HG03139 (cell line): Measurements from ENCODE around the gene CRHR1.

Experiments
- ATAC-seq: cut with Tn5 transposase; IDR thresholded peaks from one replicate; pipeline ENCODE4 v1.9.1; 2021; ENCODE audit not compliant: unreplicated experiment

CRHR1 gene

GRCh38 chr17:45818699-45819098, 34.6 kb downstream of the CRHR1 start:
- ATAC-seq, result no peak

- no peak for ATAC-seq
Observed at GRCh38 chr17:45819632-45820031, 35.5 kb downstream of the CRHR1 start.

- no peak for ATAC-seq
Observed at GRCh38 chr17:45820052-45820780, 36.1 kb downstream of the CRHR1 start.

GRCh38 chr17:45821147-45821546, 37.0 kb downstream of the CRHR1 start:
- no peak for ATAC-seq

DNA sequence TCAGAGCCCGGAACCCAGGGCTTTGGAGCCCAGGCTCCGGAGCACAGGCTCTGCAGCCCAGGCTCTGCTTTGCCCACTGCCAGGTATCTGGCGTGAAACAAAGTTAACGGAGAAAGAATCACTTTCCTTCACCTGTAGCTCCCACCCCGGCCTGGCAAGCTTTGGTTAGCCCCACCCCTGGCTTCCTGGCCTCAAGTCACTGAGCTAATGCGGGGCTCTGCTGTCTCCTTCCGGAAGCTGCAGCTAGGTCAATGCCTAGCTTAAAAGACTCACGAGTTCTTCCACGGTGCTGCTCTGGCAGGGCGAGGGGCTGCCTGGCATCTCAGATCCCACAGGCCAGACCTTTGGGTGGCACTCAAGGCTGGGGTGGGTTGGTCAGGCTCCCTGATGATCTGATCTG, 39.5 kb downstream of the CRHR1 start:
- ATAC-seq, result no peak

DNA sequence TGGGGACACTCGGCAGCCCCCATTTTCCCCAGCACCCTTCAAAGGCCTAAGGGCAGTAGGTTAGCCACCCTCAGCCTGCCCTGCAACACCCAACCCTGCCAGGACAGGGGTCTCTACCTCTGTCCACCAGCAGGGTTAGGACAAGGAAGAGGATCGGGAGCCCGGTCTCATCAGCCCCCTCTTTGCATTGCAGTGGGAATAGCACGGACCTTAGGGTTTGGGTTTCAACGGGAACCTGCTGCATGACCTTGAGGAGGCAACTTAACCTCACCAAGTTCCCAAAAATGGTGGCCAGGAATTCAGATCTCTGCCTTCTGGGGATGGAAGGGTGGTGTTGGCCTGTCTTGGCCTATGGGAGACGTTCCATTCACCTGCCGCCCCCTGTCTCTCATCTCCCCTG, 40.4 kb downstream of the CRHR1 start:
- no peak for ATAC-seq

DNA sequence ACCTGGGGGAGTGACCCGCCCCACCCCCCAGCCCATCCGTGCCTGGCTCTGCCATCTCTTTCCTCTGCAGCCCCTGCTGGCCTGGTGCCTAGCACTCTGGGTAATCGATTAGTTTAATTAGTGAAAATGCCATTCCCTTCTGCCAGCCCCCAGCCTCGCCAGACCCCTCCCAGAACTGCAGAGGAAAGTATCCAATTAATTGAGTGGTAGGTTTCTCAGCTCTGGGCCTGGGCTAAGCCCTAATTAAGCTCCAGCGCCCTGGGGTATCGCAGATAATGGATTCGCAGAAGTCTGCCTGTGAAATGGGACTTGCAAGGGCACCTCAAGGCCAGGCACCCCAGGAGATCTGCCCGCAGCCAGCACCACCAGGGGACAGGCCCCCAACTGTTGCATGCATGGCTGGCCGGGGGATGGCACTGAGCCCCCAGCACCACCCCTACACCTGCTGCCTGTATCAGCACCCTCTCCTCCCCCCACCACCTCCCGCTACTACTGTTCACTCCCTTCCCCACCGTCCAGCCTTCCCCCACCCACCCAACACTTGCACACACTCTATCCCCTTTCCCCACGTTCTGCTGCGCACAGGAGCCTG, 40.9 kb downstream of the CRHR1 start:
- ATAC-seq, result no peak

DNA sequence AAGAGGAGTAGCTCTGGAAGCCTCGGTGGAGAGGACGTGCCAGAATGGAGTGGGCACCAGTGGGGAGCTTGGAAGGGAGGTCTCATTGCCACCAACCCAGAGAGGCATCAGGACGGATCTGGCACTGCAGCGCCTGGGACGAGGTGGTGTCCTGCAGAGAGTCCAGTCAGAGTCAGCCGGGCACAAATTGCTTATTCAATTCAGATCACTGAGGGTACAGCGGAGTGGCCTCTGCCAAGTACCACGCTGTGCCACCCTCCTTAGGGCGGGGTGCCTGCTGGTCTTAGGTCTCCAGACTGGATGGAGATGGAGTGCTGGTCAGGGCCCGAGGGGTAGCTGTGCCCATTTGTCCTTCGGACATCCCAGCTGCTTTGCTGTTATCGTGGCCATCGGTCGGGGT, 41.7 kb downstream of the CRHR1 start:
- no peak for ATAC-seq

DNA sequence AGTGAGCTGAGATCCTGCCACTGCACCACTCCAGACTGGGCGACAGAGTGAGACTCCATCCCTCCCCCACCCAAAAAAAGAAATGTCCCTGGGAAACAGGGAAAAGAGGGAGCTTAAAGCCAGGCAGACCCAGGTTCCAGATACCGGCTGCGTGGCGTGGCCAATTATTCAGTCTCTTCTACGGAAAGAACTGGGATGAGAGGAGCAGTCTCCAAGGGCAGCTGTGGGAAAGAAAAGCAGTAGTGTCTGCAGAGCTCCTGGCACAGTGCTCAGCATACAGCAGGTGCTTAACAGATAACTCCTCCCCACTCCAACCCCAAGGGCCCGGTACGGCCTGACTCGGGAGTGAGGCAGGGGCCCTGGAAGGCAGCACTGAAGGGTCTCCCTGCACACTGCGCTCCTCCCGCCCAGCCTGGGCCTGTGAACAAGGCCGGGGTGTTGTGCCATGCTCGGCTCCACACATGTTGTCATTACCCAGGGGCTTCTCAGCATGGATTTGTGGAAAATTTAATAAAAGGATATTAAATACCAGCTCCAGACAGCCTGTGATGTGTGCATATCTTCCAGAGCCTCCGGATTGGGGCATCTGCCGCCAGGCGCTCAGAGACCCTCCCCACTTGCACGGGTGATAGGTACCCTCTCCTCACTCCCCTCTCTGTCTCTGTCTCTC, 42.9 kb downstream of the CRHR1 start:
- no peak for ATAC-seq

- ATAC-seq, result no peak
Observed at GRCh38 chr17:45828171-45828570, 44.1 kb downstream of the CRHR1 start.

GRCh38 chr17:45828582-45829133, 44.5 kb downstream of the CRHR1 start:
- ATAC-seq, result no peak

- ATAC-seq, result no peak
Observed at GRCh38 chr17:45833920-45834319, 49.8 kb downstream of the CRHR1 start.

GRCh38 chr17:45834471-45835396, 50.6 kb downstream of the CRHR1 start:
- ATAC-seq, result no peak

GRCh38 chr17:45835481-45835880, 51.4 kb downstream of the CRHR1 start:
- no peak for ATAC-seq

GRCh38 chr17:45836047-45837044, 52.2 kb downstream of the CRHR1 start:
- no peak for ATAC-seq

- ATAC-seq, result no peak
Observed at GRCh38 chr17:45837187-45837586, 53.1 kb downstream of the CRHR1 start.

DNA sequence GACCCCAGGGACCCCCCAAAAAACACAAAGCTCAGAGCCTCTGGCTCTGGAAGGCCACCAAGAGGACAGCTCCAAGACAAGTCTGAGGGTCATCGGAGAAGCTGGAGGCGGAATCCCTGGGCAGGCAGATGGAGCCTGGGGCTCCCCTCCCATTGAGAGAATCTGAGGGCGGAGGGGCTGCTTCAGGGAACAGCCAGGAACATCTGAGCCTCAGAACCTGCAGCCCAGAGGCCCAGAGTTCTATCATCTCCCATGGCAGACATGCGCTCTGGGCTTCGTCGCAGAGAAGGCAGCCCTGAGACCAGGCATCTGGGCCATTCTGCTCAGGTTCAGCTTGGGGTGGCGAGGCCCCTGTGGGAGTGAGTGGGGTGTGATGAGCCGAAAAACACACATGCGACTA, 53.5 kb downstream of the CRHR1 start:
- no peak for ATAC-seq

DNA sequence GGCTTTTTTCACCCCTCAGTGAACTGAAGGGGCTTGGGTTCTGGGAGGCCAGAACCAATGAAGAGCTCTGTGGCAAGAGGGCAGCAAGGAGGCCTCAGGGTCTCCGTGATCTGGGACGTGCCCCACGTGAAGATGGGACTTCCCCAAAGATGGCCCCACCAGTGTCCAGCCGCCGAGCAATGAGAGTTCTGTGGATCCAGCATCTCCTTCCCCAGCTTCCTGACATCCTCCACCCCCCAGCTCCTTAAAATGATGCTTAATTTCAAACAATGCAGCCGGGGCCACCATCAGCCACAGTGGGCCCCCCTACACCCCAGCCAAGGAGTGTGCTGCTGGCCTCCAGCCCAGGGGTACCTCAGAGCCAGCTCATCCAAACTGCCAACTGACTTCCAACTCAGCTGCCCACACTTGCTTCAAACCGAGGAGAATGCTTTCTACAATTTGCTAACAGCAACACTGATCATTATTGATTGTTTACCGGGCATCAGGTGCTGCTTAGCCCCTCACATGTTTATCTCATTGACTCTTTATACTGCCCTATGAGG, 54.7 kb downstream of the CRHR1 start:
- ATAC-seq, result no peak

DNA sequence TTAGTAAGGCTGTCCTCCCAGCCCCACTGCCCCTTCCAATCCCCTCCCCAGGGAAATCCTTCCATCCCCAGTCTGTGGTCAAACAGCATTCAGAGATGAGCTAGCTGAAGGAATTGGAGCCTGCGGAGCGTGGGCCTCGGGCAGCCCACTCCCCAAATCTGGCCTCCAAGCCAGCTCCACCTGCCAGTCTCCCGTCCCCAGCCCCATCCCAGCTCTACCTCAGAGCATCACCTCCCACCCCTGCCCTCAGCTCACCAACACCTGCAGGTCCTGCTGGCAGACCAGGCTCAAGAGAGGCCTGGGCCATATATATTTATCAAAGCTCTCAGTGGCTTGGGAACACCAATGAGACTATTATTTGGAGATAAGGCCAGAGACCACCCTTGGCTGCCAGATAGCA, 55.3 kb downstream of the CRHR1 start:
- no peak for ATAC-seq

DNA sequence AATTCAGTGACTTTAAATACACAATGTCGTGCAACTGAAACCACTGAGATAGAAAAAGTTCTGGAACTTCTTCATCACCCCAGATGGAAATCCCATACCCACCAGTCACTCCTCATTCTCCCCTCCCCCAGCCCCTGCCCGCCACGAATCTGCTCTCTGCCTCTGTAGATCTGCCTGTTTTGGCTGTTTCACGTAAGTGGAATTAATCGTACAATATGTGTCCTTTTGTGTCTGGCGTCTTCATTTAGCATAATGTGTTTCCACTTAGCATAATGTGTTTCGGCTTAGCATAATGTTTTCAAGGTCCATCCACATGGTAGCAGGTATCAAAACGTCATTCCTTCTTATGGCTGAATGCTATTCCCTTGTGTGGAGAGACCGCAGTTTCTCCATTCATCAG, 57.1 kb downstream of the CRHR1 start:
- no peak for ATAC-seq
